ENCODE data around the gene ARHGAP12. TPM values are rescaled to one million over a fixed set of nuclear protein-coding genes. Genes with fewer than 3 reads are reported as not detected.
A peak's percentile ranks its signal among the peaks of the same experiment; 100 is the strongest.

Gene ARHGAP12
- total RNA-seq, 1 donor = 4.6 TPM

DNA sequence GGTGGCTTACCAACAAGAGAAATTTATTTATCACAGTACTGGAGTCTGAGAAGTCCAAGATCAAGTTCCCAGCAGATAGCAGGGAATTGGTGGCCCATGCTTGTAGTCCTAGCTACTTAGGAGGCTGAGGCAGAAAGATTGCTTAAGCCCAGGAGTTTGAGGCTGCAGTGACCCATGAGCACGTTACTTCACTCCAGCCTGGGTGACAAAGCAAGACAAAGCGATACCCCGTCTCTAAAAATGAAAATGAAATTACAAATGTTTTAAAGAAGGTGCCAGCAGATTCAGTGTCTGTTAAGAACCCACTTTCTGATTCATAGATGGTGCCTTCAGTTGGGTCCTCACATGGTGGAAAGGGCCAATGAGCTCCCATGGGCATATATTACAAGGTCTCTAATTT is 20.6 kb upstream of the ARHGAP12 start:
- DNase-seq (ENCODE audit: low read depth in 2 of 3, low spot score in 2 of 3) = no peak

DNA sequence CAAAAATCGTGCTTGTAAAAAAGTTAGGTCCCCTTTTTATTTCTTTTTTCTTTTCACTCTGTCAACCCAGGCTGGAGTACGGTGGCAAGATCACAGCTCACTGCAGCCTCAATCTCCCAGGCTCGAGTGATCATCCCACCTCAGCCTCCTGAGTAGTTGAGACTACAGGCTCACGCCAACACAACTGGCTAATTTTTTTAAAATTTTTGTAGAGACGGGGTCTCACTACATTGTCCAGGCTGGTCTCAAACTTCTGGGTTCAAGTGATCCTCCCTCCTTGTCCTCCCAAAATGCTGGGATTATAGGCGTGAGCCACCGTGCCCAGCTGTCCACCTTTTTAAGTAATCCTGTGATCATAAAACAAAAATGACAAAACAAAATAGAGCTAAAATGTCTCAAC is 19.4 kb upstream of the ARHGAP12 start:
- DNase-seq (ENCODE audit: low read depth in 2 of 3, low spot score in 2 of 3) = no peak

DNA sequence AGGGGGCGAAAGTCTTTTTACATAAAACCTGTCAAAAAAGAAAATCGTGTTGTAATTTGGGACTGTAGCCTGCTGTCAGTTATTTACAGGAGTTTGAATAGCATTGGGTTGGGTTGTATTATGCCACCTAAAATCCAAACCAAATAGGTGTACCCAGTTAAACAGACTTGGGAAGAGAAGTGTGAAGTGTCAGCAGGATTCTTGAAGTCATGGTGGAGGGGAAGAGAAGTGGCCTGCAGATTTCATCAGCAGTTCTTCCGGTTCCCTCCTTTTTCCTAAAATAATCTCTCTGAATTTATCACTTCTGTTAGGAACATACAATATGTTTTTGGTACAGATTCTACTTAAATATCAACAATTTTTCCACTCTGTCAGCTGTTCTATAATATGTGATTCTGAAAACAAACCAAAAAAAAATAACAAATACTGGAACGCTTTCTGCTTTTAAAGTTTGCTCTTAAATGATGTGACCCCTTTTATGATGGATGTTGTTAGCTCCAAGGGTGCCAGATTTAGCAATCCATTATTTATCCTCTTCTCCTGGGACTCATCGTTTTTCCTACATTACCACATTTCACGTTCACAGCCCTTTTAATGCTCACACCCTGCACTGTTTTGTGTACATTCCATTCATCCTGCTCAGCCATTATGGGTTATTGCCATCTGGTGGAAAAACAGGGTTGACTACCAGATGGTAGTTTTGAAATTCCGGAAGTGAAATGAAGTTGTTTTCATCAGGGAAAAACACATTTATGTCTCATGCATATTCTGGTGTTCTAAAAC is 18.7 kb upstream of the ARHGAP12 start:
- DNase-seq (ENCODE audit: low read depth in 2 of 3, low spot score in 2 of 3) = peak in 1 of 3 donors; percentile 13

DNA sequence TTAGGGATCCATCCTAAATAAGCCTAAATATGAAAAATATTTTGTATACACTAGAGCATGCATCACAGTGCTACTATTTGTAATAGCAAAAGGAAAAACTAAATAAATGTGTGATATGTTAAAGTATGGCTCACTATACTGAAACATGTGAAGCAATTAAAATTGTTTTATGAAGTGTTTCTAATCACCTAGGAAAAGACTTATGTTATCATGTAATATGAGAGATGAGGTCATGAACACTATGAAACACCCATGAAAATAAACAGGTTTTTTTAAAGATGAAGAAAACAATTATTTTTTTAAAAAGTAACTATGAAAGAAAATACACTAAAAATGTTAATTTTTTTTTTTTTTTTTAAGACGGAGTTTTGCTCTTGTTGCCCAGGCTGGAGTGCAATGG is 16.8 kb upstream of the ARHGAP12 start:
- no peak for DNase-seq (ENCODE audit: low read depth in 2 of 3, low spot score in 2 of 3)

DNA sequence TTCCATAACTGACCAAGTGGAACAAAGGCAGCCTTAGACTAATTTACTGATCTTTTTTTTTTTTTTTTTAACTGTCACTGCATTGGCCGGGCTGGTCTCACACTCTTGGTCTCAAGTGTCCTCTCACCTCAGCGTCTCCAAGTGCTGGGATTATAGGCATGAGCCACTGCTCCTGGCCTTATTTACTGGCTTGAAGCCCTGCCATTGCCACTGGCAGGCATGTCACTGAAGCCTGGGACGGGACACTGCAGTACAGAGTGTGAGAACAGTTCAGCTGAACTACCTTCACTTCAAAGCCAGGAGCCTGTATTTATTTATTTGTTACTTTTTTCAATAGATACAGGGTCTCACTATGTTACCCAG is 15.4 kb upstream of the ARHGAP12 start:
- DNase-seq (ENCODE audit: low read depth in 2 of 3, low spot score in 2 of 3) = no peak

DNA sequence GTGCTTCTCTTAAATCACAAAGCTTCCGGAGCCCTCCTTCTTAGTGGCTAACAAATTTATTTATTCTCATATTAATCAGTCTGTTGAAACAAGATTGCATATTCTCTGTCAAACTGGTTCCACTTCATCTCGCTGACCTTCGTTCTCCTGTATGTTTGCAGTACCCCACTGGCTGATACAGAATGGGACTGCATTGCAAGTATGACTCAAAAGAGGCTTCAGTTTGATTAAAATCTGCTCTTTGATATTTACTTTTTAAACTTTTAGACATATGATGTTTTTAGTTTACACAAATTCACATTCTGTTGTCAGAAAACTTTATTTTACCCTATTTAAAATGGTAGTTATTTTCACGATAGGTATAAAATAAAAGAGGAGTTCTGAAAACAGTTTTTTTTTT is 14.3 kb upstream of the ARHGAP12 start:
- DNase-seq (ENCODE audit: low read depth in 2 of 3, low spot score in 2 of 3) = no peak

DNA sequence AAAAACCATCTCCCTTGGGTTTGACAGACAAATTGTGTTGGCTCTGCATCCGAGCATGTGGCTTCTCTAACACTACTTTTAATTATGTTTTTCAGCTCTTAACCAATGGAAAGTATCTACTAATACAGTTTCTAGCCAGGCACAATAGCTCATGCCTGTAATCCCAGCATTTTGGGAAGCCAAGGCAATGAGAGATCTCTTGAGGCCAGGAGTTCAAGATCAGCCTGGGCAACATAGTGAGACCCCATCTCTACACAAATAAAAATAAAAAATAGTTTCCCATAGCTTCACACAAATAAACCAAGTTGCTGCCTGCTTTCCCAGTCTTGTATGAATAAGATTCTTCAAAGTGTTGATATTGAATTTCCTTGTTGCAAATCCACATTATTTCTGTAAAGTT is 13.8 kb upstream of the ARHGAP12 start:
- DNase-seq (ENCODE audit: low read depth in 2 of 3, low spot score in 2 of 3) = no peak

DNA sequence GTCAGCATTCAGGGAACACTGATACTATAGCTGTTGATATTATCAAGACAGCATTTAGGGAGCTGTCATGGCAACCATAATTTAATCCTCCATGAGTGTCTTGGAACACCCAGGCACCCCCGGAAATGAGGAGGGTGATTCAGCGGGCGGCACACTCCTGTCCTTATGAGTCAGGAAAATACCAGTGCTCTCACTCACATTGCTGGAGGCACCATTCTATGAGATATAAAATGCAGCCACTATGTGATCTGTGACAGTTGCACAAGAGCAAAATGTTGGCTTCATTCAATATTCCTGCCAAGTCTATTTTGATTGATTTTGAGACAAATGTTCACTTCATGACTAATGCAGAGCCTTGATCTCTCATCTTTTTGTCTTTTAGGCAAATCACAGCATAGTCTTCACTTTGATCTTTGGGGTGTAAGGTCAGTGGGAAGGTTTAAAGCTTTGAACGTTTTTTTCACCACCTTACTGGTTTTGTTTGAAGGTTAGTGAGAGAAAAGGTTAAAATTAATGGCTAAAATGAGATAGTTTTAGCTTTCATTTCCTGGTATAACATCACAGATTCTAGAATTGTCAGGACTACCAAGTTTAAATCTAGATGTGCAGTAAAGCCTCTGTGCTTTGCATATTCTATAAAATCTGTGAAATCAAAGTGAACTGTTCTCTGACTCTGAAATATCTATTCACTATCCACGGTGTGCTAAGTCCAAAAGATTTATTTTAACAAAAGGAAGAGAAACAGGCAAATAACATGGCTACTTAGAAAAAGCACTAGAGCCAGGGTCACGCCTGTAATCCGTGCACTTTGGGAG is 12.4 kb upstream of the ARHGAP12 start:
- no peak for DNase-seq (ENCODE audit: low read depth in 2 of 3, low spot score in 2 of 3)

DNA sequence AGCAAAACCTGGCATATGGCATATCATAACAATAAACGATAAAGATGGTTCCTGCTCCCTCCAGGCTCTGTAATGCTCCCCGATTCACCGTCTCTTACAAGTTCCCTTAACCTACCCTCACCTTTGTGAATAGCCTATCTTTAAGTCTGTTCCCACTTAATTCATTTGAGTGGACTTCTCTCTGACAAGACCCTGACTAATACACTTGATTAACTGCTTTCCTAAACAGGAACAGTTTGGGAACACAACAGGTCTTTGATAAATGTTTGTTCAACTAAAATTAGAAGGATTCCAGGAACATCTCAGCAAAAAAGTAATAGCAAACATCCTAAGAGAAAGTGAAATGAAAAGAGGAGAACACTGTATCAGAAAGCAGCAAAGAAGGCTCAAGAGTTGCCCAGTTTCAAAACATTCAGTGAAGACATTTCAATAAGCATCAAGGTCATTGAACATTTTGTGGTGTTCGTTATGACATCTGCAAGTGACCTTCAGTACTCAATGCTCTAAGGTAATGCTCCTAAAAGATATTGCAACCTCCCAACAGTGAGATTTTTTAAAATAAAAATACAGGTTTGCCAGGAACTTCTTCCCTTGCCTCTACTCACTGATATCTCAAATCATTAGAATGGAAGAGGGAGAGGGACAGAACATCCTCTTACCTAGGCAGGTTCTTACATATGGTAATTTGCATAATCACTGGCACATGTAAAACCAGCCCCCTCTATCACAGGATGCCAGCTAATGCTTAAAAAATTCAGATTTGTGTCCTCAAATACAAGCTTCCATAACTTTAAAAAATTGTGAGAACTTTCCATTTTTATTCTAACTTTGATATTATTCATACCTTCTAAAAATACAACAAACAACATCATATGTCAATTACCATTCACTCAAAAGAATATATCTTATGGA is 11.4 kb upstream of the ARHGAP12 start:
- no peak for DNase-seq (ENCODE audit: low read depth in 2 of 3, low spot score in 2 of 3)

DNA sequence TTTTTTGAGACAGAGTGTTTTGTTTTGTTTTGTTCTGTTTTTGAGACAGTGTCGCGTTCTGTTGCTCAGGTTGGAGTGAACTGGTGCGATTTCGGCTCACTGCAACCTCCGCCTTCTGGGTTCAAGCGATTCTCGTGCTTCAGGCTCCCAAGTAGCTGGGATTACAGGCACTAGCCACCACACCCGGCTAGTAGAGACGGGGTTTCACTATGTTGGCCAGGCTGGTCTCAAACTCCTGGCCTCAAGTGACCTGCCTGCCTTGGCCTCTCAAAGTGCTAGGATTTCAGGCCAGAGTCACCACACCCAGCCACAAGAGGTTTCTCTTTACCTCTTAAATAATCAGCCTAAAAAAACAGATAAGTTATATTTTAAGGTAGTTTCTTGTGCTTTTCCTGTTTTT is 8.7 kb upstream of the ARHGAP12 start:
- DNase-seq (ENCODE audit: low read depth in 2 of 3, low spot score in 2 of 3) = no peak

DNA sequence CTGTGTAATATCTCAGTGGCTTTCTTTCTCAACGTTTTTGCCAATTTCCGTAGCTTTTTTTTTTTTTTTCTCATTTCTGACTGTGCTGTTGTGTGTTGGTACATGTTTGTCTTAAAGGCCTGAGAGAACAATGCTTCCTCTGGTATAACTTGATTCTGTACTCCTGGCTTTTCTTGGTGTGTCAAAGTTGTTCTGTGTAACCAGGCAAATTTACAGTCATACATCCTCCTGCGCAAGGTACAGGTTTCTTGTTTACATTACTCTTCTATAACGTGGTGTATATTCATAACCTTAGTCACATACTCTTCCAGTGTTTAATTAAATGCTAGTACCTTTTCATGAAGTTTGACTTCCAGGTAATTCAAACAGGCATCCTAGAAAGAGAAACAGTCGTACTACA is 8.3 kb upstream of the ARHGAP12 start:
- no peak for DNase-seq (ENCODE audit: low read depth in 2 of 3, low spot score in 2 of 3)

DNA sequence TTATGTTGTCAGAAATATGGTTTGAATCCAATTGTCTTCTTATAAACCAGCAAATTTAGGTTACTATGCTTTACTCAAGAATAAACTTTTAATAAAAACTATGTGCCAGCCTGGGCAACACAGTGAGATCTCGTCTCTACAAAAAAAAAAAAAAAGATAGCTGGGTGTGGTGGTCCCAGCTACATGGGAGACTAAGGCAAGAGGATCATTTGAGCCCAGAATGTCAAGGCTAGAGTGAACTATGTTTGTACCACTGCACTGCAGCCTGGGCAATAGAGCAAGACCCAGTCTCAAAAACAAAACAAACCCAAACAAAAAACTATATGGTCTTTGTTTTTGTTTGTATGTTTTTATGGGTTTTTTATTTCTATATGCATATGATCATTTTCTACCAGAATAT is 7.5 kb upstream of the ARHGAP12 start:
- no peak for DNase-seq (ENCODE audit: low read depth in 2 of 3, low spot score in 2 of 3)

DNA sequence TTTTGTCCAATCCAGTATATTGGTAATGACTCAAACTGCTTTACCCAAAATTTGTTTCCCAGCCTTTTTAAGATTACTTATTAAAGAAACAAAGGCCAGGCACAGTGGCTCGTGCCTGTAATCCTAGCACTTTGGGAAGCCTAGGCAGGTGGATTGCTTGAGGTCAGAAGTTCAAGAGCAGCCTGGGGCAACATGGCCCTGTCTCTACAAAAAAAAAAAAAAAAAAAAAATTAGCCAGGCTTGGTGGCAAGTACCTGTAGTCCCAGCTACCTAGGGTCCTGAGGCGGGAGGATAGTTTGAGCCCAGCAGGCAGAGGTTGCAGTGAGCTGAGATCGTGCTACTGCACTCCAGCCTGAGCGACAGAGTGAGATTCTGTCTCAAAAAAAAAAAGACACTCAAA is 7.0 kb upstream of the ARHGAP12 start:
- DNase-seq (ENCODE audit: low read depth in 2 of 3, low spot score in 2 of 3) = no peak

DNA sequence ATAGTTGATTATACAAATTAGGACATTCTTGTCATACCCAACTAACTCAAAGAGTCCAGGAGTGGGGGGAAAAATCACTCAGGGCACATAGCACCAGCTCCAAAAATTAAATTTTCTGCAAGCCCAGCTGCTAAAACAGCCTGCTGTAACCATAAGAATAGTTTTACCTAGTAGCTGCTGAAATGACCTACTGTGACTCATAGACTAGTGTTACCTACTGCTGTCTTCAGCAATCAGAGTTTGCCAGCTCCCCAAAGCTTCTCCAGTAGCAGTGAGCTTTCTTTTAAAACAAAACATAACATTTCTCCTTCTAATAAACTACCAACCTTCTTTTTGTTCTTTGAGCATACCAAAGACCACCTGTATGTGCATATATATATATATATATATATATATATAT is 4.2 kb upstream of the ARHGAP12 start:
- no peak for DNase-seq (ENCODE audit: low read depth in 2 of 3, low spot score in 2 of 3)

DNA sequence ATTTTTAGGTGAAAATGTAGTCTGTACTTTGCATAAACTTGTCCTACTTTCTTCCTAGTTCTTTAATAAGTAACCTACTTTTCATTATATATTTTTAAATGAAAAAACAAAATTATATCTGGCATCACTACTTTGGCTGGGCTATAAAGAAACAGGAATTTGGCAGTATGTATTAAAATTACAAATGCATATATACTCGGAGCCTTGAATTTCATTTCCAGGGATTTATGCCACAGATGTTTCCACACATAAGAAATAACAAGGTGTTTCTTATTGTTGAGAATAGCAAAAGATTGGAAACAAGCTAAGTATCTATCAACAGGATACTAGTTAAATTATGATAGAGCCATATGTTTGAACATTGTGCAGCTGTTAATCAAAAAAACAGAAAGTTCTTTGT is 2.2 kb upstream of the ARHGAP12 start:
- no peak for DNase-seq (ENCODE audit: low read depth in 2 of 3, low spot score in 2 of 3)

DNA sequence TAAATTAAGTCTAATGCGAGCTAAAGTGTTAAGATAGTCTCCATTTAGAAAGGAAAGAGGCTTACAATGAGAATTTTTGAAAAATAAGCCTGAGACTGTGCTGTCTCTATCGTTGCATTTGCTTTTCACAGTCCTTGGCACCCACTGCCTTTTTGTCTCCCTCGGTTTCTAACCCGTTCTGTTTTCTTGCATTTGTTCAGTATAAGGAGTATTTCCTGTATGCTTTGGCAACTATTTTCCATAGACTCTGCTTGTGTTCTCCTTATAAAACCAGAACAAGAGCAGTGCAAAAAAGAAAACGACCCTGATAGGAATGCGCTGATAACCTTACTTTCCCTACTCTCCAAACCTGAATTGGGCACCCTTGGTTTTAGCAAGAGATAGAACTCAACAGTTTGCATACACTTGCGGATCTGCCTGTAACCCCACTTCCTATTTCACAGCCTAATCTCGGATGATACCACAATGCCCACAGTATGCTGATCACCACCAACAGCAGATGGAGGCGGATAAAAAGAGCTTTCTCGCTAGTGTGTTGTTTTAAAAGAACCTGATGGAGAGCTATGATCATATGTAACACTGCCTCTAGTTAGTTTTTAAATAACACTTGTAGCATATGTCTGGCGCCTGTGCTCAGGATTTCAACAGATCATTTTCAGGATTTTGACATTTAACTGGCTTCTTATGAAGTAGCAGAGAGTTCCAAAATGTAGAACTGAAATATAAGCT is 1.6 kb upstream of the ARHGAP12 start:
- peak in 2 of 3 donors; percentile 46 to 66 for DNase-seq (ENCODE audit: low read depth in 2 of 3, low spot score in 2 of 3)

DNA sequence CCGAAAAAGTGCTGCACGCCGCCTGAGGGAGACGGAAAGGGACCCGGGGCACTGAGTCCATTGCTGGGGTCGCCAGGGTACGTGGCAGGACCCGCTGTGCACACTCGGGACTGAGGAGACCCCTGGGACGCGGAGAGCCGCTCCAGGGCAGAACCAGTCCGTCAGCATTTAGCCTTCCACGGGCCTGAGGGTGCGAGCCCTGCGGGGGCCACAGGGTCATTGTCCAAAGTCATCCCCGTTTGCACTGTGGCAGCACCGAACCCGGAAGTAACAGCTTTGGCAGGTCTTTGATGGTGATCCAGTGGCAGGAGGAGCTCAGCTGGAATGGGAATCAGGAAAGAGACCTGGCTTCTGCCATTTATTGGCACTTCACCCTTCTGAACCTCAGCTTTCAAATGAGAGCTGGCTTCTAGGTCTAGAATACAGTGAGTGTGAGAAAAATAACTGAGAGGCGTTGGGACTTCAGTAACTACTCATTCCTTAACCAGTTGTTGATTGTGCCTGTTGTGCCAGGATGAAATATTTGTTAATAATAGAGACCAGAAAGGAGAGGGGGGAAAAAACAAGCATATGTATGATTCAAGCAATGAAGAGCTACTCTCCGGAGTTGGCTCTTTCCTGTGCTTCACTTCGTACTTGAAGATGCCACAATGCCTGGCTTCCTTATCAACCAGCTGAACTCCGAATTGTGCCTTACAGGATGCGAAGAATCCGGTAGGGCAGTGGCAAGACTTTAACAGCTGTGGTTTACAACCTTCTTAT is 811 bp upstream of the ARHGAP12 start:
- DNase-seq (ENCODE audit: low read depth in 2 of 3, low spot score in 2 of 3) = peak in 2 of 3 donors; percentile 17 to 32

DNA sequence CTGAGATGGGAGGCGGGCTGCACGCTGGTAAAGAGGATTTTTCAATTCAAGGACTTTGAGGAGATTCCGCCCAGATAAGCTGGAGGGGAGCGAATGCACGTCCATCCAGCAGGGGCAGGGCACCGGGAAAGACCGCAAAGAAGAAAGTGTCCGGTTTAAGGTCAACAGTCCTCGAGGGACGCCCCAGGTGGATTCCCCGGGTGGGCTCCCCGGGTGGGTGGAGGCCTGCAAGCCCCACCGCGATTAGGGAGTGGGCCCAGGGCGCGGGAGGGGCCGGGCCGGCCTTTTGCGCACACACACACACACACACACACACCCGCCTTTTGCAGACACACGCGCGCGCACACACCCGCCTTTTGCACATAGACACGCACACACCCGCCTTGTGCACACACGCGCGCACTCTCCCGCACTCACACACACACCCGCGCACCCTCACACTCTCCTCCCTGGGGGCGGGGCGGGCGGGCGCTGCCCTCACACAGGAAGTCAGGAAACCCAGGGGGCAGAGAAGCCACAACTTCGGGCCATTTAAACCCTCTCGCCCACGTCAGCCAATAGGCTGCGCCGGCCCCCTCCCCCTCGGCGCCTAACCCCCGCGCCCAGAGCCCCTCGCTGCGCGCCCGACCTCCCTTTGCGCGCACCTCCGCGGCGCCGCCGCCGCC is 615 bp downstream of the ARHGAP12 start:
- peak in 2 of 3 donors; percentile 39 to 54 for DNase-seq (ENCODE audit: low read depth in 2 of 3, low spot score in 2 of 3)

DNA sequence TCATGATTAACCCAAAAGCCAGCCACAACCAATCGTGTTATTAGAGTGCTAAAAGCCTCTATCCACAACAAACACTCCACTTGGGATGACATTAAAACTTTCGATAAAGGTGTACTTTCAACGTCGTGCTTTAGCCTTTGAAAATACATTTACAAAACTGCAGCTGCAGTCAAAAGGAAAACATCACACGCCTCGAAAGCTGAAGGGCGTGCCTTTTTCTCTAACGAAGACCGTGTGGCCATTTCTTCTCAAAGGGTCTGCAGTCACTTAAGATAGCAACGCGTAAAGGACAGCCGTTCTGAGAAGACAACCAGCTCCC is 1.1 kb downstream of the ARHGAP12 start:
- no peak for DNase-seq (ENCODE audit: low read depth in 2 of 3, low spot score in 2 of 3)

All from hematopoietic multipotent progenitor cell (in vitro differentiated cells).